H1 (cell line): ENCODE measurements around the gene GPLD1. TPM values are rescaled to one million over a fixed set of nuclear protein-coding genes. Genes with fewer than 3 reads are reported as not detected.

Experiments
- CTCF ChIA-PET: fragments of 300-600 bp; sonication (Branson Sonifier 250); formaldehyde crosslinking; loops from one replicate; lab custom pipeline; 2021; ENCODE audit not compliant: partially characterized antibody; lab: Charles Lee
- POLR2A ChIA-PET: fragments of 300-600 bp; sonication (Branson Sonifier 250); formaldehyde crosslinking; loops from one replicate; lab custom pipeline; 2021; ENCODE audit warnings: inconsistent platforms; ENCODE audit not compliant: partially characterized antibody; lab: Charles Lee
- DNase-seq, 2 experiments: peaks; one replicate each; pipeline versions ENCODE4 v3.0.0 to v3.0.0-alpha.2; 2010 to 2022; ENCODE audit warnings: low spot score in 2 of 2, low read depth in 1 of 2, mixed read lengths in 1 of 2
- FAIRE-seq: peaks from 2 replicates; lab custom pipeline; 2011; peaks lifted over from hg19 to GRCh38; lab: Jason Lieb, UNC
- H2AFZ ChIP-seq: 2 replicates; pipeline ENCODE4 v1.8.1; 2012; ENCODE audit warnings: low read length, inconsistent platforms
- H2AK5ac ChIP-seq: 2 replicates; pipeline ENCODE4 v1.6.1; 2013; ENCODE audit warnings: low read depth, low read length
- H2BK120ac ChIP-seq: replicated peaks from 2 replicates; pipeline ENCODE3; 2013; ENCODE audit warnings: low read depth, low read length, inconsistent platforms
- H2BK12ac ChIP-seq: 2 replicates; pipeline ENCODE4 v1.6.1; 2013; ENCODE audit warnings: low read depth, low read length
- H2BK15ac ChIP-seq: 2 replicates; pipeline ENCODE4 v1.6.1; 2013; ENCODE audit warnings: low read length
- H2BK20ac ChIP-seq: 2 replicates; pipeline ENCODE4 v1.6.1; 2013; ENCODE audit warnings: low read length
- H2BK5ac ChIP-seq: 2 replicates; pipeline ENCODE4 v1.6.1; 2013; ENCODE audit warnings: low read depth, low read length
- H3K14ac ChIP-seq: 2 replicates; pipeline ENCODE4 v1.6.1; 2013; ENCODE audit warnings: inconsistent platforms; ENCODE audit not compliant: insufficient read length
- H3K18ac ChIP-seq: 2 replicates; pipeline ENCODE4 v1.6.1; 2013; ENCODE audit warnings: low read length; ENCODE audit errors: extremely low read depth
- H3K23ac ChIP-seq: 2 replicates; pipeline ENCODE4 v1.6.1; 2013; ENCODE audit warnings: inconsistent platforms; ENCODE audit not compliant: insufficient read length
- H3K23me2 ChIP-seq: 2 replicates; pipeline ENCODE4 v1.6.1; 2013; ENCODE audit warnings: low read depth, low read length
- H3K27ac ChIP-seq: 2 replicates; pipeline ENCODE4 v1.6.1; 2011; ENCODE audit warnings: low read depth, low read length, inconsistent platforms
- H3K27me3 ChIP-seq, 4 experiments: replicated peaks in 1 of 4; 1 replicate in 1 of 4; 2 replicates in 3 of 4; pipeline versions ENCODE4 v1.6.1 to v1.8.1; 2011 to 2013; ENCODE audit warnings: low read length in 3 of 4, mild to moderate bottlenecking in 3 of 4, inconsistent platforms in 2 of 4, mixed read lengths in 2 of 4, moderate library complexity in 1 of 4; ENCODE audit not compliant: control insufficient read depth in 3 of 4, insufficient read depth in 3 of 4; ENCODE audit errors: extremely low read depth in 1 of 4
- H3K36me3 ChIP-seq, 4 experiments: 2 replicates each; pipeline versions ENCODE4 v1.6.1 to v1.8.1; 2011 to 2013; ENCODE audit warnings: mild to moderate bottlenecking in 4 of 4, low read length in 3 of 4, moderate library complexity in 2 of 4, control low read depth in 1 of 4, inconsistent platforms in 1 of 4; ENCODE audit not compliant: insufficient read depth in 4 of 4, control insufficient read depth in 2 of 4
- H3K4ac ChIP-seq: replicated peaks from 2 replicates; pipeline ENCODE3; 2013; ENCODE audit warnings: low read length, low read depth, mixed read lengths, inconsistent platforms; ENCODE audit not compliant: insufficient read length
- H3K4me1 ChIP-seq, 4 experiments: replicated peaks in 1 of 4; 1 replicate in 1 of 4; 2 replicates in 3 of 4; pipeline versions ENCODE4 v1.6.1 to v1.8.1; 2011 to 2013; ENCODE audit warnings: low read length in 3 of 4, inconsistent platforms in 2 of 4, mixed read lengths in 1 of 4; ENCODE audit not compliant: insufficient read depth in 4 of 4, control insufficient read depth in 3 of 4
- H3K4me2 ChIP-seq, 2 experiments: 2 replicates each; pipeline versions ENCODE4 v1.6.1 to v1.8.1; 2011 to 2013; ENCODE audit warnings: low read depth in 2 of 2, low read length in 2 of 2, control low read depth in 1 of 2, inconsistent platforms in 1 of 2, mild to moderate bottlenecking in 1 of 2; ENCODE audit not compliant: insufficient read depth in 1 of 2
- H3K4me3 ChIP-seq, 4 experiments: fragments of 200-600, 300-600 bp in 1 of 4; sonication (generic), shearing (Covaris generic), sonication (Bioruptor Twin) in 1 of 4; 2 replicates each; pipeline versions ENCODE4 v1.5.1 to v1.8.1; 2011 to 2016; ENCODE audit warnings: low read length in 4 of 4, low read depth in 3 of 4, control low read depth in 2 of 4, inconsistent platforms in 2 of 4, mild to moderate bottlenecking in 2 of 4, mixed read lengths in 1 of 4, moderate library complexity in 1 of 4; ENCODE audit not compliant: insufficient read depth in 2 of 4; ENCODE audit errors: extremely low read depth in 1 of 4
- H3K56ac ChIP-seq: replicated peaks from 2 replicates; pipeline ENCODE3; 2013; ENCODE audit warnings: low read depth, mild to moderate bottlenecking, mixed read lengths, low read length, inconsistent platforms; ENCODE audit not compliant: insufficient read length
- H3K79me1 ChIP-seq: 2 replicates; pipeline ENCODE4 v1.6.1; 2013; ENCODE audit warnings: low read depth, low read length, control low read depth
- H3K79me2 ChIP-seq, 2 experiments: 2 replicates each; pipeline versions ENCODE4 v1.6.1 to v1.8.1; 2012 to 2013; ENCODE audit warnings: low read length in 2 of 2, mild to moderate bottlenecking in 2 of 2, inconsistent platforms in 1 of 2; ENCODE audit not compliant: insufficient read depth in 2 of 2, control insufficient read depth in 1 of 2
- H3K9ac ChIP-seq, 4 experiments: replicated peaks in 1 of 4; 1 replicate in 1 of 4; 2 replicates in 3 of 4; pipeline versions ENCODE4 v1.6.1 to v1.8.1; 2011 to 2013; ENCODE audit warnings: low read depth in 3 of 4, low read length in 3 of 4, control low read depth in 2 of 4, mild to moderate bottlenecking in 2 of 4, moderate library complexity in 2 of 4, inconsistent platforms in 1 of 4; ENCODE audit errors: extremely low read depth in 1 of 4
- H3K9me3 ChIP-seq, 2 experiments: 2 replicates each; pipeline versions ENCODE4 v1.6.1 to v1.8.1; 2012 to 2013; ENCODE audit warnings: mild to moderate bottlenecking in 2 of 2, moderate library complexity in 2 of 2, control low read depth in 1 of 2, inconsistent platforms in 1 of 2, low read depth in 1 of 2, low read length in 1 of 2, mixed read lengths in 1 of 2; ENCODE audit not compliant: insufficient read depth in 2 of 2
- H4K20me1 ChIP-seq, 2 experiments: replicated peaks in 1 of 2; 2 replicates each; pipeline versions ENCODE3 to v1.8.1; 2011 to 2013; ENCODE audit warnings: inconsistent platforms in 2 of 2, low read length in 2 of 2, mild to moderate bottlenecking in 1 of 2; ENCODE audit not compliant: insufficient read depth in 2 of 2, control insufficient read depth in 1 of 2
- H4K5ac ChIP-seq: 2 replicates; pipeline ENCODE4 v1.6.1; 2013; ENCODE audit warnings: low read length, low read depth, mixed read lengths, inconsistent platforms; ENCODE audit not compliant: insufficient read length
- H4K8ac ChIP-seq: 2 replicates; pipeline ENCODE4 v1.8.0; 2013; ENCODE audit warnings: mild to moderate bottlenecking, moderate library complexity, low read length, inconsistent platforms; ENCODE audit not compliant: insufficient read depth; ENCODE audit errors: extremely low read depth
- H4K91ac ChIP-seq: replicated peaks from 2 replicates; pipeline ENCODE3; 2013; ENCODE audit warnings: low read length, mixed read lengths, inconsistent platforms; ENCODE audit not compliant: insufficient read length
- ASH2L ChIP-seq: fragments of 200-600, 300-600 bp; sonication (generic); IDR thresholded peaks from one replicate; pipeline ENCODE4 v1.7.1; 2017; ENCODE audit warnings: low read length
- CTBP2 ChIP-seq: IDR thresholded peaks from 2 replicates; pipeline ENCODE4 v1.7.0; 2011; ENCODE audit warnings: borderline replicate concordance, mild to moderate bottlenecking, moderate library complexity, mixed read lengths, low read length; ENCODE audit not compliant: insufficient read depth, insufficient read length
- EP300 ChIP-seq, 2 experiments: IDR thresholded peaks; 1 replicate in 1 of 2; 2 replicates in 1 of 2; pipeline ENCODE4 v1.6.1; 2011 to 2012; ENCODE audit warnings: low read depth in 2 of 2, low read length in 2 of 2, mild to moderate bottlenecking in 2 of 2, borderline replicate concordance in 1 of 2, inconsistent platforms in 1 of 2, moderate library complexity in 1 of 2
- MAX ChIP-seq: IDR thresholded peaks from 2 replicates; pipeline ENCODE4 v1.6.1; 2012; ENCODE audit warnings: inconsistent platforms
- NRF1 ChIP-seq: IDR thresholded peaks from 2 replicates; pipeline ENCODE4 v1.6.1; 2011; ENCODE audit warnings: mild to moderate bottlenecking, low read depth, low read length, improper control_type of control experiment
- RAD21 ChIP-seq, 2 experiments: IDR thresholded peaks in 1 of 2; conservative IDR thresholded peaks in 1 of 2; 2 replicates each; pipeline ENCODE4 v1.6.1; 2011; ENCODE audit warnings: low read depth in 2 of 2, low read length in 2 of 2, improper control_type of control experiment in 1 of 2, inconsistent platforms in 1 of 2, mild to moderate bottlenecking in 1 of 2, moderate library complexity in 1 of 2
- SP1 ChIP-seq: IDR thresholded peaks from 2 replicates; pipeline ENCODE4 v1.6.1; 2011; ENCODE audit warnings: low read depth, low read length
- USF2 ChIP-seq: IDR thresholded peaks from 2 replicates; pipeline ENCODE4 v1.6.1; 2011; ENCODE audit warnings: low read length, improper control_type of control experiment
- WGBS, 2 experiments: shearing (Covaris generic) in 1 of 2; methylation state at CpG; one replicate each; pipeline versions ENCODE4 v1.1.6 to v1.1.7; 2013 to 2015; ENCODE audit warnings: low lambda C conversion rate in 2 of 2, mixed read lengths in 2 of 2, inconsistent platforms in 1 of 2, low coverage in 1 of 2, missing lambda C conversion rate in 1 of 2; ENCODE audit not compliant: insufficient replicate concordance in 2 of 2, insufficient coverage in 1 of 2, insufficient read length in 1 of 2; ENCODE audit errors: extremely low coverage in 1 of 2, missing lambda C conversion rate in 1 of 2; 5-methylcytosine and 5-hydroxymethylcytosine counted together
- polyA plus RNA-seq, 7 experiments: library from polyadenylated mRNA; depleted of rRNA in 3 of 7; stranded (reverse) in 5 of 7; unstranded in 2 of 7; fragments of >200 nt in 5 of 7; fragments of 200-250 nt in 2 of 7; gene quantifications; 1 replicate in 5 of 7; 2 replicates in 1 of 7; 4 replicates in 1 of 7; pipeline versions ENCODE4 v1.2.1 to v1.2.3, GENCODE V29; 2011 to 2013; ENCODE audit warnings: missing spikeins in 2 of 7, mixed read lengths in 2 of 7
- total RNA-seq: library from RNA; stranded (reverse); fragmentation: NEBNext Ultra II Directional; extraction: Animal tissue kit (Norgen Biotek cat#: 25700); gene quantifications from 2 replicates; pipeline ENCODE4 v1.2.1, GENCODE V29; 2021

GPLD1 gene
- total and polyA plus RNA-seq, 2 of the 8 experiments (the other 6 are each of a cell fraction or from before 2014, with no cell fraction given) = 3.7 to 5.3 TPM

GRCh38 chr6:24391208-24391607, 98.2 kb downstream of the GPLD1 start:
- Histone ChIP-seq H3K9ac (no peak overlapping the region), H3K23me2 (no peaks in the 10 kb centered on the region), H3K18ac (no peak overlapping the region), H2BK5ac (no peak overlapping the region), H3K14ac (no peak overlapping the region), H3K36me3 (no peaks in the 10 kb centered on the region; a peak in 1 of 8 replicates), H2AFZ (no peak overlapping the region), H3K9me3 (peaks cover 3 to 4% of the 10 kb centered on the region in 2 experiments; a peak in 2 of 4 replicates), H3K4me1 (no peaks in the 10 kb centered on the region), H2AK5ac (no peak overlapping the region), H2BK20ac (no peak overlapping the region), H3K27me3 (no peaks in the 10 kb centered on the region), H4K91ac (no peak overlapping the region), H3K27ac (no peak overlapping the region), H3K4me2 (no peak overlapping the region), H4K5ac (no peak overlapping the region), H3K79me1 (no peaks in the 10 kb centered on the region), H2BK12ac (no peak overlapping the region), H2BK120ac (no peak overlapping the region), H2BK15ac (no peak overlapping the region), H3K56ac (no peak overlapping the region), H4K20me1 (no peaks in the 10 kb centered on the region), H3K23ac (no peak overlapping the region), H3K4ac (no peak overlapping the region), H3K4me3 (no peak overlapping the region), H4K8ac (no peak overlapping the region), H3K79me2 (no peaks in the 10 kb centered on the region)
- DNase-seq (no peak), FAIRE-seq (no peak)
- ChIA-PET POLR2A (no interaction called here), CTCF (no interaction called here)
- TF ChIP-seq SP1 = no peak
- no peak for TF ChIP-seq USF2
- TF ChIP-seq RAD21 (IDR thresholded peaks at IDR 0.05 in 1 of 2, conservative IDR thresholded peaks at IDR 0.05 in 1 of 2; ENCODE audit: low read depth in 2 of 2, low read length in 2 of 2) = no peak
- TF ChIP-seq ASH2L = no peak
- no peak for TF ChIP-seq NRF1
- no peak for TF ChIP-seq CTBP2
- TF ChIP-seq EP300 (IDR thresholded peaks at IDR 0.05; ENCODE audit: borderline replicate concordance in 1 of 2, low read depth in 2 of 2, low read length in 2 of 2) = no peak
- TF ChIP-seq MAX = no peak
- 90% methylated on average over 2 of the region's 2 CpGs; no CpG with 5 or more reads in 1 of the 2 experiments for whole genome bisulfite sequencing, 2 experiments
